ENCODE measurements around the gene PFN3.

GRCh38 chr5:177447066-177447610, 46.7 kb upstream of the PFN3 start:
- TF ChIP-seq GATA2 (IDR thresholded peaks at IDR 0.05; ENCODE audit: low read depth, low read length) (no peak), GATA3 (IDR thresholded peaks at IDR 0.05; ENCODE audit: low read depth, low read length) (no peak)

All from SH-SY5Y (cell line).